ENCODE results near the gene WDR46. TPM values are rescaled to one million over a fixed set of nuclear protein-coding genes. Genes with fewer than 3 reads are reported as not detected.

WDR46 gene
- total and polyA plus RNA-seq, 2 of the 8 experiments (the other 6 are each of a cell fraction or from before 2014, with no cell fraction given), result 69.7 to 91.0 TPM

DNA sequence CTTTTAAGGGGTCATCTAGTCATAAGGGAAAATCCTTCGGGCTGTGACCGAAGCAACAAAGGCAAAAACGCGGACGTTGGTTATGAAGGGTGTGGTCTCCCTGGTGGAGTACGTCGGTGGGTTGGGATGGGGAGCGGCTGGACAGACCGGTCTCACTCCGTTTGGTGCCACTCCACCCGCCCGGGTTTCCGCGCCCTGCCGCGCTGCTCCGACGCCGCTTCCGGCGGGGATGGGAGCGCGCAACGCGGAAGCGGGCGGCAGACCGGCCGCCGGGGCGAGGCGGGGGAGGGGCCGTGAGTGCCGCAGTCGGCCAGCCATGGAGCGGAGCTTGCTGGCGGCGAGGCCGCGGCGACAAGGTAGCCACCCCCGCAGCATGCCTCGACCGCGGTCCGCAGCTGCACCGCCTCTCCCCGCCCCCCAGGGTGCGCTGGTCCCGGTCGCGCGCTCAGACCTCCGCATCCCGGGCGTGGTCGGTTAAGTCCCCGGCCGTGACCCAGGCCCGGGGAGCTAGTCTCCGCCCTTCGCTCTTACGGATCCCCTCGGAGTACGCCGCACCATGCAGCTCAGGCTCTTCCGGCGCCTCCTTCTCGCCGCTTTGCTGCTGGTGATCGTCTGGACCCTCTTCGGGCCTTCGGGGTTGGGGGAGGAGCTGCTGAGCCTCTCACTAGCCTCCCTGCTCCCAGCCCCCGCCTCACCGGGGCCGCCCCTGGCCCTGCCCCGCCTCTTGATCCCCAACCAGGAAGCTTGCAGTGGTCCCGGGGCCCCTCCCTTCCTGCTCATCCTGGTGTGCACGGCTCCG lies 12.0 kb downstream of the WDR46 start, which contains the start of gene B3GALT4 (continued):
- TF ChIP-seq, protein P1, sequence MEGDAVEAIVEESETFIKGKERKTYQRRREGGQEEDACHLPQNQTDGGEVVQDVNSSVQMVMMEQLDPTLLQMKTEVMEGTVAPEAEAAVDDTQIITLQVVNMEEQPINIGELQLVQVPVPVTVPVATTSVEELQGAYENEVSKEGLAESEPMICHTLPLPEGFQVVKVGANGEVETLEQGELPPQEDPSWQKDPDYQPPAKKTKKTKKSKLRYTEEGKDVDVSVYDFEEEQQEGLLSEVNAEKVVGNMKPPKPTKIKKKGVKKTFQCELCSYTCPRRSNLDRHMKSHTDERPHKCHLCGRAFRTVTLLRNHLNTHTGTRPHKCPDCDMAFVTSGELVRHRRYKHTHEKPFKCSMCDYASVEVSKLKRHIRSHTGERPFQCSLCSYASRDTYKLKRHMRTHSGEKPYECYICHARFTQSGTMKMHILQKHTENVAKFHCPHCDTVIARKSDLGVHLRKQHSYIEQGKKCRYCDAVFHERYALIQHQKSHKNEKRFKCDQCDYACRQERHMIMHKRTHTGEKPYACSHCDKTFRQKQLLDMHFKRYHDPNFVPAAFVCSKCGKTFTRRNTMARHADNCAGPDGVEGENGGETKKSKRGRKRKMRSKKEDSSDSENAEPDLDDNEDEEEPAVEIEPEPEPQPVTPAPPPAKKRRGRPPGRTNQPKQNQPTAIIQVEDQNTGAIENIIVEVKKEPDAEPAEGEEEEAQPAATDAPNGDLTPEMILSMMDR (IDR thresholded peaks at IDR 0.05; ENCODE audit: control extremely low read depth in 1 of 3, insufficient read depth in 1 of 3, low read depth in 1 of 3, low read length in 3 of 3), result peak in 2 of 3 experiments; percentile 40 to 62; a peak in 2 of 4 replicates
